Neural cell (in vitro differentiated cells): ENCODE data around the gene PPP2R2B. TPM values are rescaled to one million over a fixed set of nuclear protein-coding genes. Genes with fewer than 3 reads are reported as not detected.

ENCODE experiments used
- H2AFZ ChIP-seq: fragments of 200-600, 300-800 bp; sonication (generic), shearing (Covaris generic); 2 replicates; pipeline ENCODE4 v1.6.0; 2014; ENCODE audit warnings: low read depth, mild to moderate bottlenecking, antibody characterized with exemption, low read length, moderate library complexity
- H3F3A ChIP-seq: fragments of 200-600 bp; shearing (Covaris generic); 2 replicates; pipeline ENCODE4 v1.6.1; 2016; ENCODE audit warnings: mild to moderate bottlenecking, moderate library complexity, mixed read lengths, antibody characterized with exemption, low read length; ENCODE audit not compliant: insufficient read depth, poor library complexity, severe bottlenecking
- H3K27ac ChIP-seq: fragments of 200-600, 300-800 bp; sonication (generic), shearing (Covaris generic); 2 replicates; pipeline ENCODE4 v1.5.1; 2014; ENCODE audit warnings: mild to moderate bottlenecking, low read length, moderate library complexity
- H3K27me3 ChIP-seq: fragments of 300-800, 200-600 bp; sonication (generic), shearing (Covaris generic); 2 replicates; pipeline ENCODE4 v1.6.0; 2014; ENCODE audit warnings: mild to moderate bottlenecking, low read depth, low read length, moderate library complexity; ENCODE audit not compliant: insufficient read depth
- H3K36me3 ChIP-seq: fragments of 300-800, 200-600 bp; sonication (generic), shearing (Covaris generic); 2 replicates; pipeline ENCODE4 v1.5.1; 2014; ENCODE audit warnings: mild to moderate bottlenecking, antibody characterized with exemption, low read length, moderate library complexity; ENCODE audit not compliant: insufficient read depth
- H3K4me2 ChIP-seq: fragments of 300-800, 200-600 bp; sonication (generic), shearing (Covaris generic); 2 replicates; pipeline ENCODE4 v1.6.0; 2014; ENCODE audit warnings: mild to moderate bottlenecking, low read length
- H3K4me3 ChIP-seq: fragments of 300-800, 200-600 bp; sonication (generic), shearing (Covaris generic); 2 replicates; pipeline ENCODE4 v1.5.1; 2014; ENCODE audit warnings: mild to moderate bottlenecking, low read length, moderate library complexity
- H3K79me2 ChIP-seq: fragments of 200-600 bp; shearing (Covaris generic); replicated peaks from 2 replicates; pipeline ENCODE4 v1.6.0; 2014; ENCODE audit warnings: mild to moderate bottlenecking, low read length, moderate library complexity; ENCODE audit not compliant: insufficient read depth
- H3K9ac ChIP-seq: fragments of 300-800, 200-600 bp; sonication (generic), shearing (Covaris generic); 2 replicates; pipeline ENCODE4 v1.6.1; 2016; ENCODE audit warnings: mild to moderate bottlenecking, low read length, mixed read lengths
- H3K9me2 ChIP-seq: fragments of 200-600 bp; shearing (Covaris generic); 2 replicates; pipeline ENCODE4 v1.6.1; 2016; ENCODE audit warnings: mild to moderate bottlenecking, low read length, mixed read lengths; ENCODE audit not compliant: insufficient read depth
- H3K9me3 ChIP-seq: fragments of 200-600, 300-800 bp; sonication (generic), shearing (Covaris generic); 2 replicates; pipeline ENCODE4 v1.6.1; 2016; ENCODE audit warnings: mild to moderate bottlenecking, mixed run types, low read length, moderate library complexity, mixed read lengths
- H4K20me1 ChIP-seq: fragments of 200-600 bp; shearing (Covaris generic); 2 replicates; pipeline ENCODE4 v1.6.1; 2016; ENCODE audit warnings: mild to moderate bottlenecking, mixed run types; ENCODE audit not compliant: insufficient read depth
- CTCF ChIP-seq: fragments of 450-650 bp; IDR thresholded peaks from 2 replicates; pipeline ENCODE4 v1.5.1; 2014; ENCODE audit warnings: antibody characterized with exemption, mild to moderate bottlenecking, moderate library complexity; ENCODE audit not compliant: poor library complexity, severe bottlenecking
- EP300 ChIP-seq: fragments of 450-650 bp; conservative IDR thresholded peaks from 2 replicates; pipeline ENCODE4 v1.6.1; 2014; ENCODE audit warnings: antibody characterized with exemption, mild to moderate bottlenecking, moderate library complexity; ENCODE audit not compliant: poor library complexity, severe bottlenecking
- EZH2 ChIP-seq: fragments of 200-600, 300-800 bp; shearing (Covaris generic), sonication (generic); IDR thresholded peaks from 2 replicates; pipeline ENCODE4 v1.6.1; 2014; ENCODE audit warnings: antibody characterized with exemption, low read length, borderline replicate concordance, mild to moderate bottlenecking; ENCODE audit not compliant: insufficient read depth, poor library complexity, severe bottlenecking
- MXI1 ChIP-seq: fragments of 450-650 bp; conservative IDR thresholded peaks from 2 replicates; pipeline ENCODE4 v1.6.1; 2014; ENCODE audit warnings: antibody characterized with exemption, mild to moderate bottlenecking; ENCODE audit not compliant: poor library complexity, severe bottlenecking
- POLR2AphosphoS5 ChIP-seq: IDR thresholded peaks from 2 replicates; pipeline ENCODE4 v1.6.1; 2012
- RAD21 ChIP-seq: fragments of 450-650 bp; conservative IDR thresholded peaks from 2 replicates; pipeline ENCODE4 v1.6.1; 2014; ENCODE audit warnings: antibody characterized with exemption, mild to moderate bottlenecking, moderate library complexity
- REST ChIP-seq: IDR thresholded peaks from 2 replicates; pipeline ENCODE4 v1.6.1; 2012; ENCODE audit warnings: borderline replicate concordance
- SMC3 ChIP-seq: fragments of 450-650 bp; conservative IDR thresholded peaks from 2 replicates; pipeline ENCODE4 v1.6.1; 2014; ENCODE audit warnings: antibody characterized with exemption, mild to moderate bottlenecking, moderate library complexity; ENCODE audit not compliant: poor library complexity
- TAF1 ChIP-seq: IDR thresholded peaks from 2 replicates; pipeline ENCODE4 v1.6.1; 2012; ENCODE audit warnings: low read depth
- polyA plus RNA-seq: library from polyadenylated mRNA; depleted of rRNA; stranded (reverse); fragments of >200 nt; gene quantifications from 2 replicates; pipeline ENCODE4 v1.2.3, GENCODE V29; 2014

Gene PPP2R2B
- polyA plus RNA-seq, 1 donor from 2014 or later, result 250 TPM

DNA sequence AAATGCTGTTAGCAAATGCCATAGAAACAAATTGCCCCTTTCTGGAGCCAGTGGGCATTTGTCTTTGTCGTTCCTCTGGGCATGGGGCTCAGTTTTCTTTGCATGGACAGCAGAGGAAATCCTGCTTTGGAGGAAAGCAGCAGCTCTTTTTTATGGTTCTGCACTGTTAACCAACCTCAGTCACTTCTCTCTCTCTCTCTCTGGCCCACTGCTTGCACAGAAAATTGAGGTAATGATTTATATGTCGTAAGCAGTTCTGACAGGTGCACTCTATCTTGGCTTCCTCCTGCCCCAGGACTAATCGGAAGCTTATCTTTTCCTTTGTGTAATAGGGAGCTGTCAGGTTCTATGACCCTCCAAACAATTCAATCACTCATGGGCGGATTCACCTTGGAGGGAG, 202.9 kb downstream of the PPP2R2B start:
- Histone ChIP-seq H3K4me3 (peak overlapping the region; percentile 16), H3K9me2 (no peaks in the 10 kb centered on the region), H3K27ac (peak overlapping the region; percentile 57), H3K79me2 (no peaks in the 10 kb centered on the region), H3K9ac (no peak overlapping the region), H3F3A (no peaks in the 10 kb centered on the region), H3K36me3 (no peaks in the 10 kb centered on the region), H2AFZ (no peak overlapping the region), H3K27me3 (no peaks in the 10 kb centered on the region), H3K4me2 (no peak overlapping the region), H4K20me1 (no peaks in the 10 kb centered on the region), H3K9me3 (no peaks in the 10 kb centered on the region)
- TF ChIP-seq MXI1 (no peak), SMC3 (no peak), POLR2AphosphoS5 (peak; percentile 32), EP300 (peak; percentile 52)

- Histone ChIP-seq H3K27ac (no peak overlapping the region), H2AFZ (no peak overlapping the region), H3K9me3 (no peaks in the 10 kb centered on the region), H4K20me1 (no peaks in the 10 kb centered on the region), H3K4me2 (no peak overlapping the region), H3K79me2 (no peaks in the 10 kb centered on the region), H3K36me3 (peaks cover 6% of the 10 kb centered on the region), H3K4me3 (no peak overlapping the region), H3K9ac (no peak overlapping the region), H3K9me2 (no peaks in the 10 kb centered on the region), H3K27me3 (no peaks in the 10 kb centered on the region), H3F3A (no peaks in the 10 kb centered on the region)
- TF ChIP-seq MXI1 (no peak), EP300 (no peak), REST (no peak)
These were observed 205.7 kb downstream of the PPP2R2B start for GRCh38 chr5:146672866-146673265.

DNA sequence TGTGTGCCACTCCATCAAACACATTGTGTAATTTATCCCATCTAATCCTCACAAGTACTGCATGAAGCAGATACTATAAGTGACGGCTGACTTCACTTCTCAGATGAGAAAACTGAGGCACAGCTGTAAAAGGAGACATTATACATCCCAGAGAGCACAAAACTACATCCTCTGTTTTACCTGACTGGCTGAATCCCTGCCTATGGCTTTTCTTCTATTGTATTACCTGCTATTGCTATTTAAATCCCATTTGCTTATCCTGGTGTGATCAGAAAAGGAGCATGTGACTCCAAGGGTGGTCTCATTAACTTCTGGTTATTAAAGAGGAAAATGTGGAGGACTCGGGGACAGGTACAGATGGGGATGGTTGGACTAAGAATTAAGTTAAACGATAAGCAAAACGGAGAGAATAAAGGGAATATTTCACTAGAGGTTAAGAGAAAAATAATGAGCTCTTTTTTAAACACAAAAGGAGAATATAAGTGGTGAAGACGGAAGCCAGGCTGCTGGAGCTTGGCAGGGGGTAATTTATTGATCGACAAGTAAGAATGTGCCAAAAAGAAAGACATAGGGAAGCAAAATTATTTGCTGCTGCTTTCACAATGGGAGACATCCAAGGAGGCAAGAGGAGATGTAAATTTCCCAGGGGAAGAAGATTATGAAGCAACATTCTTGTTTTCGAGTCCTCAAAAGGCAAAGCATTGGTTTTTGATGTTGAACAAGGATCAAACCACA, 206.8 kb downstream of the PPP2R2B start:
- H3K9ac ChIP-seq, result no peak overlapping the region
- no peaks in the 10 kb centered on the region for H3K9me2 ChIP-seq
- peak overlapping the region; percentile 10 for H3K27ac ChIP-seq
- H4K20me1 ChIP-seq, result no peaks in the 10 kb centered on the region
- no peaks in the 10 kb centered on the region for H3K79me2 ChIP-seq
- H3K36me3 ChIP-seq, result peaks cover 7% of the 10 kb centered on the region
- peak overlapping the region; percentile 5 for H3K4me3 ChIP-seq
- no peak overlapping the region for H3K4me2 ChIP-seq
- H3K9me3 ChIP-seq, result no peaks in the 10 kb centered on the region
- H3K27me3 ChIP-seq, result no peaks in the 10 kb centered on the region
- no peak overlapping the region for H2AFZ ChIP-seq
- TF ChIP-seq POLR2AphosphoS5 (no peak), RAD21 (no peak), REST (no peak), EZH2 (no peak), EP300 (no peak), TAF1 (no peak), CTCF (no peak), SMC3 (no peak), MXI1 (no peak)
- H3F3A ChIP-seq, result no peaks in the 10 kb centered on the region
